Activated CD4-positive, CD25-positive, alpha-beta regulatory T cell treated with anti-CD3 and anti-CD28 coated beads, Interleukin-2, amount 50 U/mL, for 24 hours (primary cell): ENCODE measurements around the gene IQCM.
"Not testable (repeated sequence)": the region's sequence is repeated elsewhere in the genome, so short reads cannot be mapped to it uniquely, and the experiment has no call there.

Source experiments
- ATAC-seq, 2 donors: fragments of 150-1000 bp; cut with Tn5 transposase; one replicate each; pipeline ENCODE4 v1.10.0; 2021; ENCODE audit warnings: mild to moderate bottlenecking in 1 of 2, moderate library complexity in 1 of 2

Gene IQCM

DNA sequence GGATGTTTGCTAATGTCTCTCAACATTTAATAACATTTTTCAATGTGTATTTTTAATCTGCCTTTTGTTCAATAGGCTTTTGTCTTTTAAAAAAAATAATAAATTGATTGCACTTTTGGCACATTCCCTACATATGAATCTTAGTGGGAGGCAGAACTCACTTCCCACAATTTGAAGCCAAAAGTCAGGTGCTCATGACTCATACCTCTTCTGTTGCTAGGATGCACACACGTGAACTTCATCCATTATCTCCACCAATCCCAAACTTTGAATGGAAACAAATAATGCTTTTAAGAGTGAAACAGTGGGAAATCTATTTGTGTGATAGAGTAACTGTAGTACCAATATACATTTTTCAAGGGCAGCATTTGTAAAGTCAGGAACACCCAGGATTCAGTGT, 260.5 kb downstream of the IQCM start:
- no peak for ATAC-seq

GRCh38 chr4:149553959-149554520, 261.6 kb downstream of the IQCM start:
- ATAC-seq: no peak

DNA sequence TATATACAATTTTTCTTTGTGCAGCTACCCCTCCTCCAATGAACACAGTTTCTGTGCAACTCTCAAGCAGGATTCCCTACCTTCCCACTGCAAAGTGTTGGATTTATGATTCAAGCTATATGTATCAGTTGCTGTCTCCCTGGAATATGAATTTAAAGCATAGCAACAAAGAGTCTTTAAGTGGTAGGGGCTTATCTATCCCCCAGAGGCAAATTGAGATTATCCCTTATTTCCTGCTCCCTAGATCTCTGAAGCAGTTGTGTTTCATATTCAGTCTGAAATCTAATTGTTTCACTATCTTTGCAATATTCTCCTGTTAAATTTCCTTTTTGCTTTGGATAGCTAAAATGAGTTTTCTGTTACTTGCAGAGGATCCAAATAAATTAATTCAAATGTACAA, 263.0 kb downstream of the IQCM start:
- no peak for ATAC-seq

DNA sequence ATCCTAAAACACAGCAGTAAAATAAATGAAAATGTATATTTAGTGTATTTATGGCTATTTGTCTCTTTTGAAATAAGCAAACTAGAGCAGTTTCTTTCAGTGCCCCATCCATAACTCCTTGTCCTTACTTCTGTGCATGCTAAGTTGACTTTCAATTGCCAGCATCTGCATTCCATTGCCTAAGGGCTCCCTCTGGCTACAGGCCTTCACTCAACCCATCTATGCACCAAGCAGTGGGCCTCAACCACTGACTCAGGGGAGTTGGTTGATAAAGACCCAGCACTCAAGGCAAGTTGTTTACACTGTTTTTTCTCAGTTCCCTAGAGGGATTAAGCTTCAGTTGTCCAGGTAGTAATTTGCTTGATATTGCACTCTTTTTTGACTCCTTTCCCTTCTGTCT, 265.7 kb downstream of the IQCM start:
- ATAC-seq: no peak

GRCh38 chr4:149534779-149535178, 280.9 kb downstream of the IQCM start:
- ATAC-seq: no peak

DNA sequence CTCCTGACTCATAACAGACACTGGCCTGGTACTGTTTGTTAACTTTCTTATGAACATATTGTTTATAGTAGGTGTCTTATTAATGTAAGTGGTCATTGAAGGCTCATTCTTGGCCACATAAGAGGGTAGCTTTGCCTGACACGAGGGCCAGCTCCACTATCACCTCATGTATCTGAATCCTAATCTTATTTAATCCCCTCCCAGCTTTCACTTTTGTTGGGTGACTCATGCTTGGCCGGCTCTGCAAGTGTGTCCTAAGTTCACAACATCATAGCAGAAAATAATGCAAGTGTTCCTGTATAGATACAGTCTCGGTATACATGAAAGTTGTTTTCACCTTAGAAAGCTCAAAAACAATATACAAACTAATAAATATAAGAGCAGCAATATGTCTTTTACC, 283.8 kb downstream of the IQCM start:
- ATAC-seq: no peak

DNA sequence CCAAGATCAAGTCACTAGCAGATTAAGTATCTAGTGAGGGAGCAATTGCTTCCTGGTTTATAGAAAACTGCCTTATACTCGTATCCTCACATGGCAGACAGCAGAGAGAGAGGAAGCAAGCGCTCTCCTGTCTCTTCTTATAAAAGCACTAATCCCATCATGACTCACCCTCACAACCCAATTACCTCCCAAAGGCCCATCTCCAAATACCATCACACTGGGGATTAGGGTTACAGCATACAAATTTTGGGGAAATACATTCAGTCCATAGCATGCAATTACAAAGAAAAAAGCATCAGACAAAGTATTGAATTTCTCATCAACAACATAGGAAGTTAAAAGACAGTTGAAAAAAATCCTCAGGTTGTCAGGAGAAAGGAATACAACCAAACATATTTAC, 292.6 kb downstream of the IQCM start:
- ATAC-seq: no peak

DNA sequence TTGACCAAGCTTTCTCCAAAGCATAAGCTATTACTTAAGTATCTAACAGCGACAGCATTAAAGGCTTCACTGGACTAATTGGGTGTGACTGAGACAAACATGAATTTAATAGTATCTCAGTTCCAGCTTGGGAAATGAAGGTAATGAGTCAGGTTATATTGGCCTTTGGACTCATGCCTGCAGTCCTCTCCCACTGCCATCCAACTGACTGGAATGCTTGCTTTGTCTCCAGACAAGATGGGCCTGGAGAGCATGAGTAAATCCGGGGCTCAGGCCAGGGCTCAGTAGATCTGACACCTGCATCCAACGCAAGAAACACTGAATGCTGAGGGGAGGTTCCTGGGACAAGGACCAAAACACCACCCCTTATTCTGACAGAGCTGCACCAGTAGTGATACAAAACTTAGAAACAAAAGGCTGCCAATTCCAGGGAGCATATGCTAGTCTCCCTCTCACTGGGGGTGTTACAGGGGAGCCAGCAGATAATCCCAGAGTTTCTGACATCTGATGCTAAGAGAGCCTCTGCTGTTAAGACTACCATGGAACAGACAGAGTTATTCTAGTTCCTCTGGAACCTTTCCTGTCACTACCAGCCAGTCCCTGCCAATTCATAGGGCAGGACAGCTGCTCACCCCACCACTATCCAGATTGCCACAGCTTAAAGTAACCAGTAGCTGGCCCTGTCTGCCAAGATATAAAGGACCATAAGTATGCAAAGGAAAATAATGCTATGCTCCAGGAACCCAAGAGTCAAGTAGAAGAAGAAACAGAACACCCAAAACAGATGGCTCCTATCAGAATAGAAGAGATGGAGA, 293.8 kb downstream of the IQCM start:
- no peak for ATAC-seq

GRCh38 chr4:149518471-149518870, 297.2 kb downstream of the IQCM start:
- no peak for ATAC-seq

GRCh38 chr4:149513081-149513480, 302.6 kb downstream of the IQCM start:
- ATAC-seq: no peak

DNA sequence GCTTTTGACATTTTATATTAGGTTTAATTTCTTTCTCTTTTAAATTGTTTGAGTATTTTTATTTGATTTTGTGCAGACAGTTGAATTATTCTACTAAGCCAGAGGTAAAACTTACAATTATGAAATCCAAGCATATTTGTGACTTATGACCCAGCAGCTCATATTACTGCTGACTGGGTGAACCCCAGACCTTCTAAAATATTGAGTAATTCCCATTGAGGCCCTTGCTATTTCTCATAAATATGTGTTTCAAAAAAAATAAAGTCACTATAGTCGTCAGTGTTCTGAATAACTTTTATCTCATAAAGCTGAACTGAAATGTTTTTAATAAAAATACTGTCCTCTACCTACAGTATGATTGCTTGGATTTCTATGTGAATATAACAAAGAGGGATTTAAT, 303.1 kb downstream of the IQCM start:
- ATAC-seq: no peak

- no peak for ATAC-seq
These were observed 303.9 kb downstream of the IQCM start for GRCh38 chr4:149511558-149512298.

- not testable (repeated sequence) for ATAC-seq
These were observed 308.3 kb downstream of the IQCM start for GRCh38 chr4:149507309-149507708.

- no peak for ATAC-seq
These were observed 314.8 kb downstream of the IQCM start for GRCh38 chr4:149500806-149501205.

DNA sequence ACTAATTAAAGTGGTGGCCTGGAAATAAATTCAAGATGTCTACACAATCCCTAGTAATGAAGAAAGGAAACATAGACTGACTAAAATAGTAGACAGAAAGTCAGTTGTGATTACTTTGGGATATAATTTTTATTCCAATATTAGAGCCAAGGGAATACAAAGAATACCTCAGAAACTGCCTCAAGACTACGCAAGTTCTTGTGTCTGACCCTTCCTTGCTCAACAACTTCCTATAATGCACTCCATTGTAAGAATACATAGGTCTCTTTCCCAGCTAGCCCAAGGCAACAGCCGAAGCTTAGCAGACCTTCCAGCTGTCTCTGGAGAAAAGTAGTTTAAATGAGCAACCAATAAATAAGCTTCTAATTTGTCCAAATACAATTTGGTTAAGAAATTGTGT, 315.9 kb downstream of the IQCM start:
- ATAC-seq: no peak

GRCh38 chr4:149498246-149498645, 317.4 kb downstream of the IQCM start:
- no peak for ATAC-seq

DNA sequence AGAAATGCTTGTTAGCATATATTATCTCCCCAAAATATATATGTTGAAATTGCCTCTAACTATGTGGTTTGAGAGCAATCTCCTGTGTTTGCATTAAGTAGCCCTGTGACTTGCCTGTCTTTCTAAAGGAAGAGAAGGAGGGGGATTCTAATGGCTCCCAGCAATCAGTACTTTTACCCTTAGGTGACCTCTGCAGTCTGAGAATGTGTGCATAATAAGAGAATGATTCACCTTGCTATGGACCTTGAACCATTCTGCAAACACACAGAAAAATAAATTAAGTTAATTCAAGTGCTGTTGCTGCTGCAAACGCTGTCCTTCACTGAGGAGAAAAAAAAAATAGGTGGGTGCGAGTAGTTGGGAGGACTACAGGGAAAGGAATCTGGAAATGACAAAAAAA, 322.2 kb downstream of the IQCM start:
- ATAC-seq: no peak

GRCh38 chr4:149489321-149489720, 326.3 kb downstream of the IQCM start:
- no peak for ATAC-seq

GRCh38 chr4:149486861-149487260, 328.8 kb downstream of the IQCM start:
- ATAC-seq: no peak

- not testable (repeated sequence) for ATAC-seq
These were observed 347.0 kb downstream of the IQCM start for GRCh38 chr4:149468669-149469068.

DNA sequence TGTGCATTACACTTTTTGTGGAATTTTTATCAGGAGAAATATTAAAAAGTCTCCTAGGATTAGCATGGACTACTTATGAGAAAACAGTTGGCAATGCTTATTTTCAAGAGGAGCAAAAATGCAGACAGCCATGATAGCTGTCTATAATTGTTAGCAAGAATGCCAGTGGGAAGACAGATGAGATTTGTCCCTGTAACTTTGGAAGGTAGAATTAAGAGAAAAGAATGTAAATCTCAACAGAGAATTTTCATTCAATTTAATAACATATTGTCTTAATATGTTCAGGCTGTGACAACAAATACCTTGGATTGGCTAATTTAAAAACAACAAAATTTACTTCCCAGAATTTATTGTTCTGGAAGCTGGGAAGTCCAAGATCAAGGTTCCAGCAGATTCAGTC, 349.2 kb downstream of the IQCM start:
- ATAC-seq: no peak

DNA sequence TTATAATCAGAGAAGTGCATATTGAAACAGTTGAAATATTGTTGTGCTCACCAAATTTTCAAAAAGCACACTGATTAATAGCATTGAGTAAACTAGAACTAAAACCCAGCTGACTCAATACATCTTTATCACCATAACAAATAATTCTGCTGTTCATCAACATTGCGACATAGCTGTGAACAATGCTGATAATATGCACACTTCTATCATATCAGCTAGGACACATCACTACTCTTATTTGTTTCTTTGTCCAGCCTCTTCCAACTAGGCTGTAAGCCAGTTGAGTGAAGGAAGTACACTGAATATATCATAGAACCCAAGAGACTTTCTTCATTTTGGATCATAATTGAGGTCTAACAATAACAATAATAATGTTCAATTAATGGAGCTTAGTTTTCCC, 349.7 kb downstream of the IQCM start:
- ATAC-seq: no peak

DNA sequence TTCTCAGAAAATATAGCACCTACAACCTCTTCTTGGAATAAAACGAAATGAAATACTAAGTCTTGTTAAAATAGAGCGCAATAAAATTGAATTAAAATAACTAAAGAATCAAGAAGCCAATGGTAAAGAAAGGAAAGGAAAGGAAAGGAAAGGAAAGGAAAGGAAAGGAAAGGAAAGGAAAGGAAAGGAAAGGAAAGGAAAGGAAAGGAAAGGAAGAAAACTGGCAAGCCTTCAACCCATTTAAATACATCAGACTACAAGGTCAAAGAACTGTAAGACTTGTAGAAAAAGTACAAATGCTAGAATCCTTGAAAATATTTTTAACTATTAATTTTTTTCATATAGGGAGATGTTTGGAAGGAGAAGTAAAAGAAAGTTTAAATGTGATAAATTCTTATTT, 372.1 kb downstream of the IQCM start:
- ATAC-seq: no peak

DNA sequence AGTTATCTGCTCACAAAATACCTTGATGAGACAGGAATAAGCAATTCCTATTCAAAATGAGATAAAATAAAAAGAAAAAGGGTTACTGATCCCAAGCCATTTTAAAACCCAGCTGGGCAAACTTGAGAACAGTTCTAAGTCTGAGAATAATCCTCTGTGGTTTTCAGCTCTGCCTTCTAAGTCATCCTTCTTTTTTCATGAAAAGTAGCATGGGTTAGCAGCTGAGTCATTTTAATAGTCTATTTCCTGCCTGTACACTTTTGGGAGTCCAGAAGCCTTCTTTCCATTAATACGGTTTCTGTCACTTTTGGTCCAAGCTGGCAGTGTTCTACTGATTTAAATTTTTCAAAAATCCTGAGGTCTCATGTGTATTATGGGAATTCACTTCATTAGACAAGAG, 374.3 kb downstream of the IQCM start:
- no peak for ATAC-seq
